Left renal cortex interstitium (tissue), 4 donors: ENCODE results near the gene ASF1B. TPM values are rescaled to one million over a fixed set of nuclear protein-coding genes. Genes with fewer than 3 reads are reported as not detected.

Source experiments
- DNase-seq, 4 donors: peaks; one replicate each; pipeline ENCODE4 v3.0.0-alpha.2; 2013; ENCODE audit warnings: low read depth in 4 of 4, low spot score in 2 of 4, missing footprints in 1 of 4
- polyA plus RNA-seq, 4 donors: library from polyadenylated mRNA; unstranded; fragments of 120-200 nt; gene quantifications; one replicate each; pipeline ENCODE4 v1.2.1, GENCODE V29; 2013; ENCODE audit not compliant: insufficient read length in 4 of 4

The ASF1B gene
- polyA plus RNA-seq, 4 donors, result 17.2 to 23.8 (median 19.5) TPM

DNA sequence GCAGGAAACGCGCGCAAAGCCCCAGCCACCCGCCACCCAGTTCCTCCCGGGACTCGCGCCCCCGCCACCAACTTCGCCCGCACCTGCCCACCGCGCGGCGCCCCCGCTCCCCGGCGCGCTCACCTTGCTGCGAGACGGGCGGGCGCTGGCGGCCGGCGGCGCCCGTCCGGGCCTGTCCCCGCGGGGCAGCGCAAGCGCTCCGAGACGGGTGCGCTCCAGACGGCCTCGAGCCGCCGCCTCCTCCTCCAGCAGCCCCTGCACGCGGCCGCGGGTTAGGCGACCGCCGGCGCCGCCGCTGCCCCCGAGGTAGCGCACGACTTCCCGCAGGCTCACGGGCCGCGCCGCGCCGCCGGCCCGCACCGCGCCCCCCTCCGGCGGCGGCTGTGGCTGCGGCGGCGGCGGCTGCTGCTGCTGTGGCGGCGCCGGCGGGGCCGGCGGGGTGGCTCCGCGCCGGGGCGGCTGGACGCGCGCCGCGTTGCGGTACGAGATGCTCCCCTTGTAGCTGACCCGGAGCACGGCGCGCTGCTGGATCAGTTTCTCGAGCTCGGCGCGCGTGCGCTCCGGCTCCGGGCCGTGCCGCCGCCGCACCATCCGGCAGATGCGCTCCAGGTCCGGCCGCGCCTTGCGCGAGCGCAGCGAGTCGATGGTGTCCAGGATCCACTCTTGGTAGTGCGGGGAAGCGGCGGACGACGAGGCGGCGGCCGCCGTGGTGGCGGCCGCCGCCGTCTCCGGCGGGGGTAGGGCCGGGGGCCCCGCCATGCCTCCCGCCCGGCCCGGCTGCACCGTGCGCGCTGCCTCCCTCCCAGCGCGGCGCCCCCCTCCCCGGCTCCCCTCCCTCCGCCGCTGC is 46.5 kb downstream of the ASF1B start:
- peak in 1 of 4 donors; percentile 25 for DNase-seq

DNA sequence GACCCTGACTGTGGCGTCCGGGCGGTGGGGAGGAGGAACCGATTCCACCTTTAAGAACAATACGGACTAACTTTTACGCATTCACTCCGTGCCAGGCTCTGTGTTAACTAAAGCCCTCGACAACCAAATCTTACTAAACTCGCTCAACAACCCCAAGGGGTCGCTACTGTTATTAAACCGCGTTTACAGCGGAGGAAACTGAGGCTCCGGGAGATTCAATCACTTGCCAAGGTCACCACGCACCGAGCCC is 47.1 kb downstream of the ASF1B start:
- DNase-seq, result no peak

DNA sequence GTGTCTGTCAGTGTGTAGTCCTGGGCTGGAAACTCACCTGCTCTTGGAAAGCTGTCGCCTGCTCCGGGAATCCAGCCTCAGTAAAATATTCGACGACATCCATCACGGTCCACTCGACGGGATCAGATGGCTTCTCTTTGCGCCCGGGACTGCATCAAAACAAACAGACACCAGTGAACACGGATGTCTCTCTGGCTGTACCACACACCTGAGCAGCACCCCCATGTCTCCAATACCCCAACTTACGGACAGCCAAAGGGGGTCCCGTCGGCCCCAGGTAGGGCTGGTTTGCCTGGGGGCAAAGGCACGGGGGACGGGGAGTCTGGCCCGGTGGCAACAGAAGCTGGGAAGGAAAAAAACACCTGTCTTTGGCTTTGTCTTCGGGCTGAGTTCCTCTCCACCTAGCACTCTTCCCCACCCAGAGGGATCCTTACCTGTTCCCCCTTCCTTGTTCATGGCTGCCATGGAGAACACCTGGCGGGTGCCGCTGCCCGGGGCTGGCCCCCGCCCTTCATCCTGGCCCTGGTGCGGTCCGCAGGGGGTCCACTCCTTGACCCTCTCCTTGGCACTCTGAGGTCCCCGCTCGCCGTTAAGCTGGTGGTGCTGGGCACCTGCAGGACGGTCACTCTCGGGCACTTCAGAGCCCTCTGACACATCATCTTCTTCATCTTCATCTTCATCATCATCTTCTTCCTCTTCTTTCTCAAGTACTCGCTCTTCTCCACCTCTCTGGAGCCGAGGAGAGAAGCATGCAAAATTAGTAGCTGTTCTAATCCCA is 47.6 kb downstream of the ASF1B start:
- DNase-seq, result no peak

DNA sequence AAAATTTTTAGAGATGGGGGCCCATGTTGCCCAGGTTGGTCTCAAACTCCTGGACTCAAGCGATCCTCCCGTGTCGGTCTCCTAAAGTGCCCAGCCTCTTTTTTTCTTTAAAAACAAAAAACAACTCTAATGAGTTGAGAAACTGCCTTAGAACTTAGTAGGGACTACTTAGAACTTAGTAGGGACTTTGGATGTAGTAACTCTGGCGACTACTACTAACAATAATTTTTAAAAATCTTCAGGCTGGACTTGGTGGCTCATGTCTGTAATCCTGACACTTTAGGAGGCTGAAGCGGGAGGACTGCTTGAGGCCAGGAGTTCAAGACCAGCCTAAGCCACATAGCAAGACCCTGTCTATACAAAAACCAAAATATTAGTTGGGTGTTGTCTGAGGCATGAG is 50.3 kb downstream of the ASF1B start:
- DNase-seq, result no peak

DNA sequence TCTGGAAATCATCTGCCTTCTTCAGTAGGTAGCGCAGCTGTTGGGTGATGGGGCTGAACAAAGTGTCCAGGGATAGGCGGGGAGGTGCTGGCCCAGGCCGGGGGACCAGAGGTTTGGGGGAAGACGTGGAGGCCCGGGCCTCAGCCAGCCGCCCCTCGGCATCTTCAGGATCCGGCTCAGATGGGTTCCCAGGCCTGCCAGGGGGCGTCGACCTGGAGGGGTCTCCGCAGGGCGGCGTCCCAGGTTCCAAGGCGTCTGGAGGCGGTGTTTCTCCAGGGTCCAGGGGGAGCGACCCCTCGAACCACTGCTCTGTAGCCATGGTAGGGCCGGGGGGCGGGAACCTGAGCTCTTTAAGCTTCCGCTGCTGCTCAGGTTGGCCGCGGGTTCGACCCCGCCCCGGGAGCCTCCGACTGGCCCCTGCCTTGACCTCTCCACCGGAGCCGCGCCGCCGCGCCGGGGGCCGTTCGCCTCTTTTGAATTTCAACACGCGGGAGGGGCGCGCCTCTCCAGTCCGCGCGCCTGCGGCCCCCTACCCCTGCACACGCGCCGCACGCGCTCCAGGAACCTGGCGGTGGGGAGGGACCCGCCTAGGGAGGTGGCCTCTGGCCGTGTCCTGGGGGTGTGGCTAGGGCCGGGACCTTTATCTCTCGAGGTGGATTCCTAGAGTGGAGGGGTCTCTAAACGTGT is 50.9 kb downstream of the ASF1B start, which contains the start of gene C19orf67:
C19orf67 (minus strand) TSS at position 475 of the 687 bp plus-strand sequence; CDS start at position 319, 156 bp downstream.
- DNase-seq, result no peak

DNA sequence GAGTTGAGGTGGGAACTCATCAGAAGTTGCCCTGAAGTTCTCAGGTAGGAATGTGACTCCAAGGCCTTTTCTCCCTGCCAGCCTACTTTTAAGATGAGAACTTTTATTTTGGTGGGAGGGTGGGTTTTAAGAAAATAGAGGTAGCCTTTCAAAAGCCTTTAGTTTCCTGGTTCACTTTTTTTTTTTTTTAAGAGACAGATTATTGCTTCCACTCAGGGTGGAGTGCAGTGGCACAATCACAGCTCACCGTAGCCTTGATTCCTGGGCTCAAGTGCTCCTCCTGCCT is 53.8 kb downstream of the ASF1B start:
- DNase-seq, result no peak

DNA sequence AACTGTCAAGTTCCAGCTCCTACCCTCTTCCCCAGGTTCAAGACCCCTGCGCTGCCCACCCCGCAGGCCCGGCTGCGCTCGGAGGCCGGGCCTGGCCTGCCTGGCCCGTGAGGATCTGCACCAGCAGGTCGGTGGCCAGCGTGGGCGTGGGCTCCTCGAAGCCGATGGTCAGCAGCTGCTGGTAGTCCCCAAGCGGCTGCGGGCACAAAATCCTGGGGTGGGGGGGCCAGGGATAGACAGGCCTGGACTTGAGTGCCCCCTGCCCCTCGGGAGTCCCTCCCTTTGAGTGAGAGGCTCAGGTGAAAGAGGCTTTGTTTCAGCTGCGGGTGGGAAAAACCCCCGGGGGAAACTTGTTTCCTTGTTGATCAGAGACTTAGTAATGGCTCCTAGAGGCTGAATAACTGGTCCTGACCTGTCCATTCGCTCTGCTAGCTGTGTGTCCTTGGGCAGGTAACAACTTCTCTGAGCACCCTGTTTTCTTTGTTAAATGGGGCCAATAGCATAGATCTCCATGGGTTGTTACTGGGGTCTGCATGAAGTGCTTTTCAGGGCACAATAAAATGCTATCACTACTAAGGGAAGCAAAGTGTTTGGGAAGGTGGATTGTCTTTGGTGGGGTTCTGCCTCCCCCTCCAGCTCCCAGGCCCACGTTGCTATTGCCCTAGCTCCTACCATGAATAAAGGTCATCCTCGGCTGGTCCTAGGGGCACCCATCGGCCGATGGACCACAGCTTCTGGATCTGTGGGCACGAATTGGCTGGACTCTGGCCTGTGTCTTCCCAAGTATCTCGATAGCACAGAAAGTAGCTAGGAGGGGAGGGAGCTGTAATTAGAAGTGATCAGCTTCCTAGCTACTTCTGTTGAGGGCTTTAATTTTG is 54.4 kb downstream of the ASF1B start:
- DNase-seq, result no peak

DNA sequence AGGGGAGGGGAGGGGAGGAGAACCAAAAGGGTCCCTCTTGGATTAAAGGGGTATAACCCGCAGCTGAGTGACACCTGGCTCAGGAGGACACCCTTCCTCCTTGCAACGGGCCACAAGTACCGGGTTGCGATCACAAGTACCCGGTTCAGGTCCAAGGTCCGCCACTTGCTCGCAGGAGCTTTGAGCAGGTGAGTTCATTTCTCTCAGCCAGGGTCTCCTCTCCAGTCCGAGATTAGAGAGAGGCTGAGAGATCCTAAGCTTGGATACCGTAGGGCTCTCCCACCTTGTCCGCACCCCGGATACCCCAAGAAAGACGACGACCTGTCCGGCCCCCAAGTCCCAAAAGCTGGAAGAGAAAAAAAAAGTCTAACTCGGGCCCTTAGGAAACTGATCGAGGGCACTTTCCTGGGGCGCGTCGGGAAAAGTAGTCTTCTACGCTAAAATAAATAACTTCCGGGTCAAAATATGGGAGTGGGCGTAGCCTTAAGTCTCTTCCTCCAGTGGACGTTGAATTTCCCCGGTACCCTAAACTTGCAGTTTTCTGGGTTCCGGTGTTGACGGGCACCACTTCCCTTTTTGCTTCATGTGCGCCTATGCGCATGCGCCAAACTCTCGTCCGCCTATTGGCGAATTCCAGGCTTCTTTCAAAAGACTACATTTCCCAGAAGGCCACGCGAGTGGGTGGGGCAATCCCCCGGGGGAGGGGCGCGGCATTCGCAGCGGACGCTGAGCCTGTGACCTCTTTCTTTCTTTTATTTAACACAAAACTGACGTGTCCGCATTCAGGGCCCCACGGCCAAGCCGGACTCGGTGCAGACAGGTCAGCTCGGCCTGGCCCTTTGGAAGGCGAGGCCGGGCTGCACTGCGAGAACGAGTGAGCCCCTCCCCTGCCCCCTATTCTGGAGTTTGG is 55.2 kb downstream of the ASF1B start:
- DNase-seq, result peak; percentile 97 to 99 (median 99)

DNA sequence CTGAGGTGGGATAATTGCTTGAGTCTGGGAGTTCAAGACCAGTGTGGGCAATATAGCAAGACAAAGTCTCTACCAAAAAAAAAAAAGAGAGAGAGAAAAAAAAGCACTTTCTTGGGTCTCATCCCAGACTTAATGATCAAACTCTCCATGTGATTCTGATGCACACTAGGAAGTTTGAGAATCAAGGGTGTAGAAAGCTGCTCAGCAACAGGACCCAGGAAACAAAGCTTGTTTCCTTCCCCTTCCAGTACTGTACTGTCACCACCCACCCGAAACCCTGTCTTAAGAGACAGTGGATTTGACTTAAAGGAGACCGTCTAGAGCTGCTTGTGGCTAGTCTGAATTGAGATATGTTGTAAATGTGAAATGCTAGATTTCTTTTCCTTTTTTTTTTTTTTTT is 58.0 kb downstream of the ASF1B start:
- no peak for DNase-seq

DNA sequence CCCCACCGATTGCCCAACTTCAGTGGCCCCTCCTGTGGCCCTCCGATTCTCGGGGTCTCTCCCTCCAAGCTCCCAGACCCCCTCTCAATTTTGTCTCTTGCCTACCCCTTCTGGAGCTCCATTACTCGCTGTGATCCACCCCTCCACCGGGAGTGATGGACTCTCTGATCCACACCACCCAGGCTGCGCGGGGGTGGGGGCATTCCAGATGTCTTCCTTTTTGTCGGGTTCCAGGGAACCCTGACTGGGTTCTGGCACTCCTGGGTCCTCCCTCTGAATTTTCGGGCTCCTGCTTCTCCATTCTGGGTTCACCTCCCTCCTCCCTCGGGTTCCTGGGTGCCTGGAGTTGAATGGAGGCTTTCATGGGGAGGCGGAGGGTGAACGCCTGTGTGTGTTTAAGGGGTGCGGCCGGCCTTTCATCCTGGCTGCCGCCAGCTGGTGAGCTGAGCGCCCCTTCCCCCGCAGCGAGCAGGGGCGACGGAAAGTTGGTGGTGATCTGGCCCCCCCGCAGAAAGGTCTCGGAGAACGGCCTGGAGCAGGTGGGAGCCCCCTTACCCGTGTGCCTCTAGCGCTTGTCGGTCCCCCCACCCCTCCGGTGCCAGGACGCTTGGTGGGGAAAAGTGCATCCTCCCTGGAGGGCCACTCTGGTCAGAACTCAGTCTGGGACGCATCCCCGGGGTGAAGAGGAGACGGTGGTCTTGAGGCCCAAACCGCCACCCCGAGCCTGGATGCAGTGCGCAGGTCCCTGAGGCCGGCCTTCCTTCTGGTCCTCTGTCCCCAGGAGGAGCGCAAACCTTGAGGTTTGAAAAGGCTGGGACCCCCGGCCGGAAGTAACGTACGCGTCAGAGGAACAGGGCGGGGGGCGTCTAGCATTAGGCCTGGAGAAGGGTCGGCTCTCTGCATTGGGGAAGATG is 62.2 kb downstream of the ASF1B start:
- DNase-seq, result no peak

DNA sequence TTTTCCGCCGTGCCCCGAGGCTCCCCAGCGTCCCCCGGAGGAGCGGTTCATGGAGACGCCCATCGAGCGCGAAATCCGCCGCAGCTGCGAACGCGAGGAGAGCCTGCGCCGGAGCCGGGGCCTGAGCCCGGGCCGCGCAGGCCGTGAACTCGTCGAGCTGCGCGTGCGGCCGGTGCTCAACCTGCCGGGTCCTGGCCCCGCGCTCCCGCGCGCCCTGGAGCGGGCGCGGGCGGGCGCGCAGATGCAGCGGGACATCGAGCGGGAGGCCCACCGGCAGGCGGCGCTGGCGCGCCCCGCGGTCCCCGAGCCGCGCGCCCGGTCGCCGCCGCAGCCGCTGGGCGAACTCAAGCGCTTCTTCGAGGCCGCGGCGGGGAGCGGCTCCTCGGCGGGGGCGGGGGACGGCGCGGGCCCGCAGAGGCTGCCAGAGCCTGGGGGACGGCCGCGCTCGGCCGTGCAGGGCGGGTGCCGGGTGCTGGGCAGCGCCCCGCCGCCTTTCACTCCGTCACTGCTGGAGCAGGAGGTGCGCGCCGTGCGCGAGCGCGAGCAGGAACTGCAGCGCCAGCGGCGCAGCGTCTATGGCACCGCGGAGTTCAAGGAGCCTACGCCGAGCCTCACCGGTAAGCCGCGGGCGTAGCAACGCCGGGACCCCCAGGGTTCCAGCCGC is 63.0 kb downstream of the ASF1B start:
- no peak for DNase-seq

DNA sequence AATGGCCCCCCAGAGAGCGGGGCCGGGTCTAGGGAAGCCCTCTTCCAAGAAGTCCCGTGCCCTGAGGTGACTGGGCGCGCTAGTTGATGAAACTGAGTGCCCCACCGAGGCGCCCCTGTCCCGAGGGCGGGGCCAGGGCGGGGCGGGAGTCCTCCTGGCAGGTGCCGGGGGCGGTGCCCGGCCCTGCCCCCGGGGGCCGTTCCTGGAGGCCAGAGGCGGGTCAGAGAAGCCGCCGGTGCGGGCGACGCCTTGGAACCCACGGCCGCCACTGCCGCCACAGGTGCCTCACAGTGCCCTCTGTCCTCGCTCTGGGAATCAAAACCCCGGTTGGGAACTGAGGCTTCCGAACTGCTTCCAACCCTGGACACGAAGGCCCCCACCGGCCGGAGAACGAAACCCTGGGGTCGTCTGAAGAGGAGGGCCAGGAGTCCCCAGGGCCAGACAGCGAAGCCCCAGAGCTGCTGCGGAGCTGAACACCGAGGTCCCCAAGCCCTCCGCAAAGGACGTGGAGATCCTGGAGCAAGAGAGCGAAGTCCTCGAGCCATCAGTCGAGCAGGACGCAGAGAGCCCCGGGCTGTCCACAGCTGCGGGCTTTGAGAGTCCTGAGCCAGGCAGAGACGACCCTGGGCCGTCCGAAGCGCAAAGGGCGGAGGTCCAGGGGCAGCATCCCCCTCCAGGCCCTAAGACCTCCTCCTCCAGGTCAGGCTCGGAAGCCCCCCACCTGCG is 63.7 kb downstream of the ASF1B start, which contains the start of gene MISP3:
MISP3 (plus strand) TSS at position 252 of the 726 bp plus-strand sequence. CDS start 524 bp downstream, outside the sequence.
- no peak for DNase-seq

DNA sequence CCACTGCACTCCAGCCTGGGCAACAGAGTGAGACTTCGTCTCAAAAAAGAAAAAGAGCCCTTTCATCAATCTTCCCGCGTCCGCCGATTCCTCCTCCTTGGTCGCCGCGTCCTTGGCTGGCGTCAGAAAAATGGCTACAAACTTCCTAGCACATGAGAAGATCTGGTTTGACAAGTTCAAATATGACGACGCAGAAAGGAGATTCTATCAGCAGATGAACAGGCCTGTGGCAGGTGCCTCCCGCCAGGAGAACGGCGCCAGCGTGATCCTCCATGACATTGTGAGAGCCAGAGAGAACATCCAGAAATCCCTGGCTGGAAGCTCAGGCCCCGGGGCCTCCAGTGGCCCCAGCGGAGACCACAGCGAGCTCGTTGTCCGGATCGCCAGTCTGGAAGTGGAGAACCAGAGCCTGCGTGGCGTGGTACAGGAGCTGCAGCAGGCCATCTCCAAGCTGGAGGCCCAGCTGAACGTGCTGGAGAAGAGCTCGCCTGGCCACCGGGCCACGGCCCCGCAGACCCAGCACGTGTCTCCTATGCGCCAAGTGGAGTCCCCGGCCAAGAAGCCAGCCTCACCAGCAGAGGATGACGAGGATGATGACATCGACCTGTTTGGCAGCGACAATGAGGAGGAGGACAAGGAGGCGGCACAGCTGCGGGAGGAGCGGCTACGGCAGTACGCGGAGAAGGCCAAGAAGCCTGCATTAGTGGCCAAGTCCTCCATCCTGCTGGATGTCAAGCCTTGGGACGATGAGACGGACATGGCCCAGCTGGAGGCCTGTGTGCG is 65.9 kb downstream of the ASF1B start:
- DNase-seq, result no peak
